GM12878 (cell line): ENCODE results near the gene SPATA24. TPM values are rescaled to one million over a fixed set of nuclear protein-coding genes. Genes with fewer than 3 reads are reported as not detected.

Experiments
- ASH2L ChIP-seq: fragments of 300-600, 200-600 bp; sonication (generic); IDR thresholded peaks from 2 replicates; pipeline ENCODE4 v1.6.1; 2017; ENCODE audit warnings: low read depth, mild to moderate bottlenecking, borderline replicate concordance
- BRCA1 ChIP-seq: IDR thresholded peaks from 2 replicates; pipeline ENCODE4 v1.6.1; 2011; ENCODE audit warnings: low read depth, low read length, improper control_type of control experiment
- CBX5 ChIP-seq: sonication (generic); IDR thresholded peaks from 2 replicates; pipeline ENCODE4 v1.6.1; 2016; ENCODE audit warnings: low read depth, moderate library complexity, mild to moderate bottlenecking, inconsistent platforms
- EZH2 ChIP-seq: IDR thresholded peaks from 2 replicates; pipeline ENCODE4 v1.6.1; 2012; ENCODE audit warnings: low read depth, mild to moderate bottlenecking, control low read depth, inconsistent platforms, low read length, borderline replicate concordance; ENCODE audit not compliant: control insufficient read depth
- FOS ChIP-seq: IDR thresholded peaks from 3 replicates; pipeline ENCODE4 v1.6.1; 2011; ENCODE audit warnings: borderline replicate concordance; ENCODE audit not compliant: insufficient read length; ENCODE audit errors: extremely low read depth
- GABPA ChIP-seq: IDR thresholded peaks from 2 replicates; pipeline ENCODE4 v1.6.1; 2014; ENCODE audit warnings: antibody characterized with exemption, low read depth, mild to moderate bottlenecking, inconsistent platforms
- HCFC1 ChIP-seq: fragments of 150-350 bp; IDR thresholded peaks from 2 replicates; pipeline ENCODE4 v1.6.1; 2014; ENCODE audit warnings: low read length
- HDGF ChIP-seq: fragments of 450-650 bp; IDR thresholded peaks from 2 replicates; pipeline ENCODE4 v1.6.1; 2016; ENCODE audit warnings: antibody characterized with exemption
- JUND ChIP-seq: IDR thresholded peaks from 2 replicates; pipeline ENCODE4 v1.6.1; 2012; ENCODE audit warnings: low read depth, mild to moderate bottlenecking, low read length, improper control_type of control experiment, moderate library complexity
- KDM1A ChIP-seq: fragments of 200-600 bp; sonication (generic); IDR thresholded peaks from 2 replicates; pipeline ENCODE4 v1.6.1; 2016; ENCODE audit warnings: borderline replicate concordance
- NFXL1 ChIP-seq: fragments of 450-650 bp; IDR thresholded peaks from 2 replicates; pipeline ENCODE4 v1.6.1; 2017; ENCODE audit warnings: antibody characterized with exemption, mild to moderate bottlenecking, borderline replicate concordance
- NR2C1 ChIP-seq: fragments of 450-650 bp; IDR thresholded peaks from 2 replicates; pipeline ENCODE4 v1.6.1; 2017; ENCODE audit warnings: antibody characterized with exemption, mild to moderate bottlenecking, moderate library complexity
- PAX8 ChIP-seq: fragments of 450-650 bp; IDR thresholded peaks from 2 replicates; pipeline ENCODE4 v1.6.1; 2017; ENCODE audit warnings: mild to moderate bottlenecking, moderate library complexity
- RAD21 ChIP-seq: IDR thresholded peaks from 2 replicates; pipeline ENCODE4 v1.6.1; 2011; ENCODE audit warnings: mild to moderate bottlenecking, low read depth, low read length, moderate library complexity; ENCODE audit not compliant: insufficient read depth
- YBX1 ChIP-seq: fragments of 450-650 bp; IDR thresholded peaks from 2 replicates; pipeline ENCODE4 v1.6.1; 2016; ENCODE audit warnings: antibody characterized with exemption
- ZSCAN29 ChIP-seq: fragments of 450-650 bp; IDR thresholded peaks from 2 replicates; pipeline ENCODE4 v1.6.1; 2017; ENCODE audit warnings: mild to moderate bottlenecking, moderate library complexity
- polyA plus RNA-seq, 11 experiments: library from polyadenylated mRNA; depleted of rRNA in 4 of 11; unstranded in 6 of 11; stranded (reverse) in 5 of 11; fragments of >200 nt; fragmentation: Nextera tagmentation in 4 of 11; fragmentation: Illumina TruSeq in 1 of 11; extraction: Ambion mirVana in 4 of 11; extraction: Trizol in 1 of 11; gene quantifications; 1 replicate in 1 of 11; 2 replicates in 10 of 11; pipeline versions ENCODE4 v1.2.1 to v1.2.3, GENCODE V29; 2011 to 2016; ENCODE audit warnings: inconsistent platforms in 2 of 11, missing spikeins in 2 of 11, low read depth in 1 of 11
- total RNA-seq, 4 experiments: library from RNA; depleted of rRNA in 3 of 4; stranded (reverse); fragments of >200 nt in 3 of 4; fragmentation: Illumina TruSeq in 1 of 4; extraction: Trizol in 1 of 4; gene quantifications; 2 replicates each; pipeline versions ENCODE4 v1.2.1 to v1.2.3, GENCODE V29; 2013 to 2021
- TF ChIP-seq, protein P1 (sequence below): fragments of 450-650 bp; conservative IDR thresholded peaks from 2 replicates; pipeline ENCODE4 v1.6.1; 2017; ENCODE audit warnings: mild to moderate bottlenecking, moderate library complexity
- TF ChIP-seq, protein P2 (sequence below): fragments of 450-650 bp; IDR thresholded peaks from 2 replicates; pipeline ENCODE4 v1.6.1; 2016; ENCODE audit warnings: mild to moderate bottlenecking, moderate library complexity, borderline replicate concordance
- TF ChIP-seq, protein P3 (sequence below): IDR thresholded peaks from 2 replicates; pipeline ENCODE4 v1.6.1; 2012; ENCODE audit warnings: mild to moderate bottlenecking, low read depth, low read length

Gene SPATA24
- total and polyA plus RNA-seq, 10 of the 15 experiments (the other 5 are each of a cell fraction or from before 2014, with no cell fraction given): 4.1 to 9.8 (median 7.3) TPM

DNA sequence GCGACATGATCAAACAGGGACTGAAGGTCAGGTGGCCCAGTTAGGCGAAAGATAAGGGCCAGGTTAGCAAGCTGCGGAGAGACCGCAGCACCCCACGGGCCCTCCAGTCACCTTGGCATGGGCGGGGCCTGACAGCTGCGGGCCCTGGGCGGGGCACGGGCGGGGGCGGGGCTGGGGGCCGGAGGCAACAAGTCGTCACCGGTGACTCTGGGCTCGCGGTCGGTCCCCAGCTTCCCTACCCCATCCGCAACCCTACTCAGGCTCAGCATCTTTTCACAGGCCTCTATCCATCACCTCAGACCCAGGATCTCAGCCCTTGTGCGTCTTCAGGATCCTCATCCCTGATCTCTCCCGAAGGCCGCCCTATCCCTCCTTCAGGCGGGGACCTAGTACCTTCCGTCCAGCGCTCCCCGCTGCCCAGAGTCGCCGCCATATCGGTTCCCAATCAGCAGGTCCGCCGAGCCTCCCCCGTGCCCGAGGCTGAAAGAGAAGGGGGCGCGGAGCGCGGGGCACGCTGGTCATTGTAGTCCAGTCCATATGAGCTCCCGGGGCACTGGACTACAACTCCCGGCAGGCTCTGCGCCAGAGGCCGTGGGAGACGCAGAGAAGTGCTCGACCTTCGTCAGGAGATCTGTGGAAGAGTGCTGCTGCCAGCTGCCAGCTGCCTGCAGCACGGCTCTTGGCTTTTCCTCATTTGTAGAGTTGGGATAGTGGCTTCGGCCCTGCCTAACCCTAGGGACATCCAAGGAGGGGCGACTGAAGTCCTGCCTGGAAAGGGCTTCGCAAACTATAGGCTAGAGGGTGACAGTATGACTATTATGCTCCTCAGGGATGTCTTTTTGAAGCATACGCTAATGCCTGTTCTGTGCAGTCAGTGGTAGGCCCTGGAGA is 35.4 kb upstream of the SPATA24 start, which contains the start of gene DNAJC18 (continued):
- TF ChIP-seq, protein P1, sequence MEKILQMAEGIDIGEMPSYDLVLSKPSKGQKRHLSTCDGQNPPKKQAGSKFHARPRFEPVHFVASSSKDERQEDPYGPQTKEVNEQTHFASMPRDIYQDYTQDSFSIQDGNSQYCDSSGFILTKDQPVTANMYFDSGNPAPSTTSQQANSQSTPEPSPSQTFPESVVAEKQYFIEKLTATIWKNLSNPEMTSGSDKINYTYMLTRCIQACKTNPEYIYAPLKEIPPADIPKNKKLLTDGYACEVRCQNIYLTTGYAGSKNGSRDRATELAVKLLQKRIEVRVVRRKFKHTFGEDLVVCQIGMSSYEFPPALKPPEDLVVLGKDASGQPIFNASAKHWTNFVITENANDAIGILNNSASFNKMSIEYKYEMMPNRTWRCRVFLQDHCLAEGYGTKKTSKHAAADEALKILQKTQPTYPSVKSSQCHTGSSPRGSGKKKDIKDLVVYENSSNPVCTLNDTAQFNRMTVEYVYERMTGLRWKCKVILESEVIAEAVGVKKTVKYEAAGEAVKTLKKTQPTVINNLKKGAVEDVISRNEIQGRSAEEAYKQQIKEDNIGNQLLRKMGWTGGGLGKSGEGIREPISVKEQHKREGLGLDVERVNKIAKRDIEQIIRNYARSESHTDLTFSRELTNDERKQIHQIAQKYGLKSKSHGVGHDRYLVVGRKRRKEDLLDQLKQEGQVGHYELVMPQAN: peak; percentile 74
- no peak for TF ChIP-seq ZSCAN29
- TF ChIP-seq HDGF: peak; percentile 86; the same call in 1 of the 2 replicates
- no peak for TF ChIP-seq EZH2
- TF ChIP-seq BRCA1: no peak
- peak; percentile 92 for TF ChIP-seq HCFC1
- no peak for TF ChIP-seq GABPA
- TF ChIP-seq RAD21: 0 out of 2 replicates have a peak, but pooled peaks have one; percentile 3
- no peak for TF ChIP-seq PAX8
- peak; percentile 68 for TF ChIP-seq NR2C1
- no peak for TF ChIP-seq CBX5
- TF ChIP-seq, protein P2, sequence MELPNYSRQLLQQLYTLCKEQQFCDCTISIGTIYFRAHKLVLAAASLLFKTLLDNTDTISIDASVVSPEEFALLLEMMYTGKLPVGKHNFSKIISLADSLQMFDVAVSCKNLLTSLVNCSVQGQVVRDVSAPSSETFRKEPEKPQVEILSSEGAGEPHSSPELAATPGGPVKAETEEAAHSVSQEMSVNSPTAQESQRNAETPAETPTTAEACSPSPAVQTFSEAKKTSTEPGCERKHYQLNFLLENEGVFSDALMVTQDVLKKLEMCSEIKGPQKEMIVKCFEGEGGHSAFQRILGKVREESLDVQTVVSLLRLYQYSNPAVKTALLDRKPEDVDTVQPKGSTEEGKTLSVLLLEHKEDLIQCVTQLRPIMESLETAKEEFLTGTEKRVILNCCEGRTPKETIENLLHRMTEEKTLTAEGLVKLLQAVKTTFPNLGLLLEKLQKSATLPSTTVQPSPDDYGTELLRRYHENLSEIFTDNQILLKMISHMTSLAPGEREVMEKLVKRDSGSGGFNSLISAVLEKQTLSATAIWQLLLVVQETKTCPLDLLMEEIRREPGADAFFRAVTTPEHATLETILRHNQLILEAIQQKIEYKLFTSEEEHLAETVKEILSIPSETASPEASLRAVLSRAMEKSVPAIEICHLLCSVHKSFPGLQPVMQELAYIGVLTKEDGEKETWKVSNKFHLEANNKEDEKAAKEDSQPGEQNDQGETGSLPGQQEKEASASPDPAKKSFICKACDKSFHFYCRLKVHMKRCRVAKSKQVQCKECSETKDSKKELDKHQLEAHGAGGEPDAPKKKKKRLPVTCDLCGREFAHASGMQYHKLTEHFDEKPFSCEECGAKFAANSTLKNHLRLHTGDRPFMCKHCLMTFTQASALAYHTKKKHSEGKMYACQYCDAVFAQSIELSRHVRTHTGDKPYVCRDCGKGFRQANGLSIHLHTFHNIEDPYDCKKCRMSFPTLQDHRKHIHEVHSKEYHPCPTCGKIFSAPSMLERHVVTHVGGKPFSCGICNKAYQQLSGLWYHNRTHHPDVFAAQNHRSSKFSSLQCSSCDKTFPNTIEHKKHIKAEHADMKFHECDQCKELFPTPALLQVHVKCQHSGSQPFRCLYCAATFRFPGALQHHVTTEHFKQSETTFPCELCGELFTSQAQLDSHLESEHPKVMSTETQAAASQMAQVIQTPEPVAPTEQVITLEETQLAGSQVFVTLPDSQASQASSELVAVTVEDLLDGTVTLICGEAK: no peak
- no peak for TF ChIP-seq YBX1
- TF ChIP-seq NFXL1: no peak
- no peak for TF ChIP-seq KDM1A
- TF ChIP-seq, protein P3, sequence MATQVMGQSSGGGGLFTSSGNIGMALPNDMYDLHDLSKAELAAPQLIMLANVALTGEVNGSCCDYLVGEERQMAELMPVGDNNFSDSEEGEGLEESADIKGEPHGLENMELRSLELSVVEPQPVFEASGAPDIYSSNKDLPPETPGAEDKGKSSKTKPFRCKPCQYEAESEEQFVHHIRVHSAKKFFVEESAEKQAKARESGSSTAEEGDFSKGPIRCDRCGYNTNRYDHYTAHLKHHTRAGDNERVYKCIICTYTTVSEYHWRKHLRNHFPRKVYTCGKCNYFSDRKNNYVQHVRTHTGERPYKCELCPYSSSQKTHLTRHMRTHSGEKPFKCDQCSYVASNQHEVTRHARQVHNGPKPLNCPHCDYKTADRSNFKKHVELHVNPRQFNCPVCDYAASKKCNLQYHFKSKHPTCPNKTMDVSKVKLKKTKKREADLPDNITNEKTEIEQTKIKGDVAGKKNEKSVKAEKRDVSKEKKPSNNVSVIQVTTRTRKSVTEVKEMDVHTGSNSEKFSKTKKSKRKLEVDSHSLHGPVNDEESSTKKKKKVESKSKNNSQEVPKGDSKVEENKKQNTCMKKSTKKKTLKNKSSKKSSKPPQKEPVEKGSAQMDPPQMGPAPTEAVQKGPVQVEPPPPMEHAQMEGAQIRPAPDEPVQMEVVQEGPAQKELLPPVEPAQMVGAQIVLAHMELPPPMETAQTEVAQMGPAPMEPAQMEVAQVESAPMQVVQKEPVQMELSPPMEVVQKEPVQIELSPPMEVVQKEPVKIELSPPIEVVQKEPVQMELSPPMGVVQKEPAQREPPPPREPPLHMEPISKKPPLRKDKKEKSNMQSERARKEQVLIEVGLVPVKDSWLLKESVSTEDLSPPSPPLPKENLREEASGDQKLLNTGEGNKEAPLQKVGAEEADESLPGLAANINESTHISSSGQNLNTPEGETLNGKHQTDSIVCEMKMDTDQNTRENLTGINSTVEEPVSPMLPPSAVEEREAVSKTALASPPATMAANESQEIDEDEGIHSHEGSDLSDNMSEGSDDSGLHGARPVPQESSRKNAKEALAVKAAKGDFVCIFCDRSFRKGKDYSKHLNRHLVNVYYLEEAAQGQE: no peak
- no peak for TF ChIP-seq FOS
- no peak for TF ChIP-seq JUND
- TF ChIP-seq ASH2L: no peak
